Activated T-helper 17 cell treated with anti-CD3 and anti-CD28 coated beads, Interleukin-2, amount 50 U/mL, for 72 hours (primary cell): Measurements from ENCODE around the gene ZNF260. TPM values are rescaled to one million over a fixed set of nuclear protein-coding genes. Genes with fewer than 3 reads are reported as not detected.

ENCODE experiments used
- ATAC-seq: fragments of 150-1000 bp; cut with Tn5 transposase; replicated peaks from 2 replicates; pipeline ENCODE4 v1.10.0; 2021; ENCODE audit warnings: mild to moderate bottlenecking, moderate library complexity
- H3K27ac Mint-ChIP-seq: one replicate; pipeline ENCODE4 v1.8.0; 2022; ENCODE audit warnings: mixed read lengths
- H3K27me3 Mint-ChIP-seq: one replicate; pipeline ENCODE4 v1.8.0; 2022; ENCODE audit warnings: mixed read lengths
- H3K36me3 Mint-ChIP-seq: one replicate; pipeline ENCODE4 v1.8.0; 2022; ENCODE audit warnings: low read depth, mild to moderate bottlenecking, mixed read lengths
- H3K4me1 Mint-ChIP-seq: one replicate; pipeline ENCODE4 v1.8.0; 2022; ENCODE audit warnings: mixed read lengths
- H3K4me3 Mint-ChIP-seq: one replicate; pipeline ENCODE4 v1.8.0; 2022; ENCODE audit warnings: mild to moderate bottlenecking, mixed read lengths
- H3K9me3 Mint-ChIP-seq: one replicate; pipeline ENCODE4 v1.8.0; 2022; ENCODE audit warnings: mixed read lengths
- total RNA-seq, 2 donors: library from RNA; stranded (reverse); gene quantifications; one replicate each; pipeline ENCODE4 v1.2.3, GENCODE V29; 2022

The ZNF260 gene
- total RNA-seq = 1 to 10 TPM; 3.5 to 6.1 TPM

GRCh38 chr19:36528194-36528920 is at the start of gene ZNF260:
ZNF260 (minus strand) TSS chr19:36528271; CDS start chr19:36515238, 13,033 bp downstream.
- H3K4me1 Mint-ChIP-seq = peaks cover 21% of the 10 kb centered on the region
- peaks cover 11% of the 10 kb centered on the region for H3K9me3 Mint-ChIP-seq
- peak within 1 kb of the TSS; percentile 99 for H3K4me3 Mint-ChIP-seq
- no peaks in the 10 kb centered on the region for H3K27me3 Mint-ChIP-seq
- ATAC-seq = peak; percentile 93
- H3K27ac Mint-ChIP-seq = peak within 1 kb of the TSS; percentile 99
- peaks cover 46% of the 10 kb centered on the region for H3K36me3 Mint-ChIP-seq

- Mint-ChIP-seq H3K9me3 (peaks cover 4% of the 10 kb centered on the region), H3K36me3 (peaks cover 87% of the 10 kb centered on the region), H3K27ac (no peak overlapping the region), H3K27me3 (no peaks in the 10 kb centered on the region), H3K4me3 (no peak overlapping the region), H3K4me1 (peaks cover 22% of the 10 kb centered on the region)
- no peak for ATAC-seq
Observed at GRCh38 chr19:36577271-36577996, 49.4 kb upstream of the ZNF260 start.

DNA sequence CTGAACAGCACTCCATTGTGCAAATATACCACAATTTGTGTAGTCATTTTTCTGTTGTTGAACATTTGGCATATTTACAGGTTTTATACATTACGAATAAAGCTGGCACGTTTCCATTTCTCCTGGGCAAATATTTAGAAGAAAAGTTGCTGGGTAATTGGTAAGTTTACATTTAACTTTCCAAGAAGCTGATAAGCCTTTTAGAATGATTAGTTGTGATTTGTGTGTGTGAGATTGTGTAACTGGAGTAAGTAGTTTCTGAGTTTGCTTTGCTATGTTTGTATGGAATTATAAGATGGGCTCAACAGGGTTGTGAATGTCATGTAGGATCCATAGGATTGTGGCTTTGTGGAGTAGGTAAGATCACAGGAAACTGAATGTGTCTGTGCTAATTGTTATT is 46.7 kb upstream of the ZNF260 start:
- ATAC-seq = no peak
- Mint-ChIP-seq H3K27ac (no peak overlapping the region), H3K4me1 (peaks cover 29% of the 10 kb centered on the region), H3K36me3 (peaks cover 83% of the 10 kb centered on the region), H3K4me3 (peak overlapping the region; percentile 90), H3K9me3 (no peaks in the 10 kb centered on the region), H3K27me3 (no peaks in the 10 kb centered on the region)

- H3K4me3 Mint-ChIP-seq = peak overlapping the region; percentile 90
- no peak for ATAC-seq
- peak overlapping the region; percentile 96 for H3K27ac Mint-ChIP-seq
- H3K36me3 Mint-ChIP-seq = peaks cover 83% of the 10 kb centered on the region
- H3K4me1 Mint-ChIP-seq = peaks cover 29% of the 10 kb centered on the region
- H3K27me3 Mint-ChIP-seq = no peaks in the 10 kb centered on the region
- H3K9me3 Mint-ChIP-seq = no peaks in the 10 kb centered on the region
Observed at GRCh38 chr19:36573895-36574720, 46.0 kb upstream of the ZNF260 start.

DNA sequence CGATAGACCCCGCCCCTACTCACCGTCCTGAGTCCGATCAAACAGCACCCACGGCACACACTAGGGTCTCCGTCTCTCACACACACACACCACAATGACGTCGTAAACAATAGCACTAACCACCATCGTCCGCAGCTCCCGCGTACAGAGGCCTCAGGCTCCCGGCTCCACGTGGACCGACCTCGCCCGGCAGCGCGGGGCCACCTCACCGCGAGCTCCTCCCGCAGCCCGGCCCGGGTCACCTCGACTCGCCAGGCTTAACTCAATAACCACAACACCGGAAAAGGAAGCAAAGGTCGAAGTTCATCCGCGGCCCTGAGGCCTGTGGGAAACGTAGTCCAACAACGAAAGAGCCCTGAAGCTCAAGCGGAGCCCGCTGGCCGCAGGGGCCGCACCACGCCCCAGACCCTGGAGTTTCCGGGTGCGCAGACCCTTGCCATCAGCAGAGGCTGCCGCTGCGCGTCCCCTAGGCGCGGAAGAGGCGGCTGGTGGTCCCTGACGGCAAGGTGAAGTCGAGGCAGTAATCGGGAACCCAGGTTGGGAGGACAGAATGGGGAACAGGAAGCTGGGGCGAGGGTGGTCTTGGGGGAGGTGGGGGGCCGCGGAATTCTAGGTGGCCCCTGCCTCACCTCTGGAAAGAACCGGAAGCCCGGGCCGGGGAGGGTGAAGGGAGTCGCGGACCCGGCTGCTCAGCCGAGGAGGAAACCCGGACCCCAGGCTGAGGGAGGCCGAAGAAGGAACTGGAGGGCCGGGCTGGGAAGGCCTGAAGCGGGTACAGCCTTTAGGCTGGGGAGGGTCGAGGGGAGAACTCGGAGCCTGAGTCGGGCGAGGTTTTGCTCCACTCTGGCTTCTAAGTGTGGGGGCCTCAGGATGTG is 45.2 kb upstream of the ZNF260 start, which contains the start of gene ZNF529:
TSS of gene ZNF529 (minus strand) at position 273 of the 875 bp plus-strand sequence. CDS start 946 bp downstream, outside the sequence.
- Mint-ChIP-seq H3K27ac (peak within 1 kb of the TSS; percentile 96), H3K4me1 (peaks cover 29% of the 10 kb centered on the region), H3K27me3 (no peaks in the 10 kb centered on the region), H3K9me3 (no peaks in the 10 kb centered on the region), H3K36me3 (peaks cover 83% of the 10 kb centered on the region), H3K4me3 (peak within 1 kb of the TSS; percentile 90)
- ATAC-seq = peak; percentile 97

- no peak for ATAC-seq
- peaks cover 83% of the 10 kb centered on the region for H3K36me3 Mint-ChIP-seq
- peak overlapping the region; percentile 90 for H3K4me3 Mint-ChIP-seq
- peaks cover 29% of the 10 kb centered on the region for H3K4me1 Mint-ChIP-seq
- peaks cover 5% of the 10 kb centered on the region for H3K9me3 Mint-ChIP-seq
- H3K27ac Mint-ChIP-seq = peak overlapping the region; percentile 96
- H3K27me3 Mint-ChIP-seq = no peaks in the 10 kb centered on the region
Observed at GRCh38 chr19:36572593-36573019, 44.5 kb upstream of the ZNF260 start.

GRCh38 chr19:36564391-36564790 is 36.3 kb upstream of the ZNF260 start:
- H3K4me1 Mint-ChIP-seq = no peaks in the 10 kb centered on the region
- H3K36me3 Mint-ChIP-seq = peaks cover 100% of the 10 kb centered on the region
- H3K9me3 Mint-ChIP-seq = peaks cover 14% of the 10 kb centered on the region
- no peaks in the 10 kb centered on the region for H3K27me3 Mint-ChIP-seq
- ATAC-seq = no peak
- no peak overlapping the region for H3K4me3 Mint-ChIP-seq
- no peak overlapping the region for H3K27ac Mint-ChIP-seq

DNA sequence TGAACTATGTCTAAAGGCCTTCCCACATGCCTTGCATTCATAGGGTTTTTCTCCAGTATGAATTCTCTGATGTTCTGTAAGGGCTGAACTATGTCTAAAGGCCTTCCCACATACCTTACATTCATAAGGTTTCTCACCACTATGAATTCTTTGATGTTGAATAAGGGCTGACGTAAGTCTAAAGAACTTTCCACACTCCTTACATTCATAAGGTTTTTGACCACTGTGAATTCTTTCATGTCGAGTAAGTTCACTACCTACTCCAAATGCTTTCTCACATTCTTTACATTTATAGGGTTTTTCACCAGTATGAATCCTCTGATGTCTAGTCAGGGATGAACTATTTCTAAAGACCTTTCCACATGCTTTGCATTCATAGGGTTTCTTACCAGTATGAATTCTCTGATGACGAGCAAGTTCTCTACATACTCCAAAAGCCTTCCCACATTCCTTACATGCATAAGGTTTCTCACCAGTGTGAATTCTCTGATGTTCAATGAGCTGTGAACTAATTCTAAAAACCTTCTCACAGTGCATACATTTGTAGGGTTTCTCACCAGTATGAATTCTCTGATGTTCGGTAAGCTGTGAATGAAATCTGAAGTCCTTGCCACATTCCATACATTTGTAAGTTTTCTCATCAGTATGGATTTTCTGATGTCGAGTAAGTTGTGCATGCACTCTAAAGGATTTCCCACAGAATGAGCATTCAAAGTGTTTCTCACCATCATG is 19.1 kb upstream of the ZNF260 start:
- ATAC-seq = no peak
- H3K4me1 Mint-ChIP-seq = no peaks in the 10 kb centered on the region
- H3K36me3 Mint-ChIP-seq = peaks cover 96% of the 10 kb centered on the region
- no peak overlapping the region for H3K27ac Mint-ChIP-seq
- H3K9me3 Mint-ChIP-seq = peaks cover 38% of the 10 kb centered on the region
- no peak overlapping the region for H3K4me3 Mint-ChIP-seq
- H3K27me3 Mint-ChIP-seq = no peaks in the 10 kb centered on the region

- H3K27ac Mint-ChIP-seq = peak overlapping the region; percentile 99
- peak; percentile 41 for ATAC-seq
- H3K9me3 Mint-ChIP-seq = peaks cover 7% of the 10 kb centered on the region
- H3K4me1 Mint-ChIP-seq = peaks cover 21% of the 10 kb centered on the region
- H3K36me3 Mint-ChIP-seq = peaks cover 41% of the 10 kb centered on the region
- H3K27me3 Mint-ChIP-seq = no peaks in the 10 kb centered on the region
- peak overlapping the region; percentile 99 for H3K4me3 Mint-ChIP-seq
Observed at GRCh38 chr19:36528921-36529518, 949 bp upstream of the ZNF260 start.

DNA sequence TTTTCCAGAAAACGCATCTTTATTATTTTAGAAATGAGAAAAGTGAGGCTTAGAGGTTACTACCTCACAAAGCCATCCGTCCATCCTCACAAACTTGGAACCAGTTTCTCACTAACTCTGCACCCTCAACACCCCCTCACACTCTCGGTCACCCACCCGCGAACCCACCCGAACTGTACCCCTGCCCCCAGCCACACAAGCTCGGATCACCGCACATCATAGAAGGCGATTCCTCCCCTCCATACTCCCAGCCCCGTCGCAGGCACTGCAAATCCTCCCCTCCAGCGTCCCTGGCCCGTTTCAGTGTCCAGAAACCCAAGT is 238 bp downstream of the ZNF260 start:
- no peak for ATAC-seq
- Mint-ChIP-seq H3K4me3 (peak overlapping the region; percentile 99), H3K4me1 (peaks cover 21% of the 10 kb centered on the region), H3K27ac (peak overlapping the region; percentile 99), H3K36me3 (peaks cover 51% of the 10 kb centered on the region), H3K9me3 (peaks cover 12% of the 10 kb centered on the region), H3K27me3 (no peaks in the 10 kb centered on the region)

GRCh38 chr19:36527341-36527740 is 730 bp downstream of the ZNF260 start:
- Mint-ChIP-seq H3K9me3 (peaks cover 13% of the 10 kb centered on the region), H3K4me3 (peak overlapping the region; percentile 99), H3K27ac (peak overlapping the region; percentile 99), H3K4me1 (peaks cover 21% of the 10 kb centered on the region), H3K36me3 (peaks cover 56% of the 10 kb centered on the region), H3K27me3 (no peaks in the 10 kb centered on the region)
- ATAC-seq = no peak

DNA sequence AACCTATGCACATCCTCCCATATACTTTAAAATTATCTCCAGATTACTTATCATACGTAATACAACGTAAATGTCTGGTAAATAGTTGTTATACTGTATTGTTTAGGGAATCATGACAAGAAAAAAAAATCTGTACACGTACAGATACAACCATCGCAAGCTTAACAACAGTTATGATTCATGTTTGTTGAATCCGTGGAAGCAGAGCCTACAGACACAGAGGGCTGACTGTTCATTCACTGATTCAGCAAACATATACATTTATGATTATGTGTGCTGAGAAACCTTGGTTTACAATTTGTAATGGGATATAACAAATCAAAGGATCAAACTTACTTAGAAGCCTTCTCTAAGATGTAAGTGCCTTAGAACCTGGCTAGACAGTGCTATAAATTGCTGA is 1.5 kb downstream of the ZNF260 start:
- Mint-ChIP-seq H3K27ac (no peak overlapping the region), H3K36me3 (peaks cover 63% of the 10 kb centered on the region)

GRCh38 chr19:36524617-36525016 is 3.5 kb downstream of the ZNF260 start:
- no peaks in the 10 kb centered on the region for H3K27me3 Mint-ChIP-seq
- H3K4me3 Mint-ChIP-seq = no peak overlapping the region
- peaks cover 13% of the 10 kb centered on the region for H3K9me3 Mint-ChIP-seq
- H3K36me3 Mint-ChIP-seq = peaks cover 77% of the 10 kb centered on the region
- peaks cover 21% of the 10 kb centered on the region for H3K4me1 Mint-ChIP-seq
- no peak overlapping the region for H3K27ac Mint-ChIP-seq
- ATAC-seq = no peak

More for the DNA sequence above, 1.5 kb downstream of the ZNF260 start:
- Mint-ChIP-seq H3K4me1 (peaks cover 21% of the 10 kb centered on the region), H3K9me3 (peaks cover 13% of the 10 kb centered on the region), H3K4me3 (peak overlapping the region; percentile 99), H3K27me3 (no peaks in the 10 kb centered on the region)
- ATAC-seq = no peak
